Activated effector memory CD4-positive, alpha-beta T cell treated with anti-CD3 and anti-CD28 coated beads, Interleukin-2, amount 50 U/mL, for 16 hours (primary cell): ENCODE measurements around the gene FAM234A.
"Not testable (repeated sequence)": the region's sequence is repeated elsewhere in the genome, so short reads cannot be mapped to it uniquely, and the experiment has no call there.

ENCODE experiments used
- DNase-seq: peaks from one replicate; pipeline ENCODE4 v3.0.0-alpha.2; 2020

The FAM234A gene

GRCh38 chr16:234468-235305 is at the start of gene FAM234A:
TSS of gene FAM234A (plus strand) at chr16:234821. CDS start at chr16:254414, 19,593 bp downstream.
- peak; percentile 98 for DNase-seq

GRCh38 chr16:185213-185612 is 49.4 kb upstream of the FAM234A start:
- DNase-seq = no peak

DNA sequence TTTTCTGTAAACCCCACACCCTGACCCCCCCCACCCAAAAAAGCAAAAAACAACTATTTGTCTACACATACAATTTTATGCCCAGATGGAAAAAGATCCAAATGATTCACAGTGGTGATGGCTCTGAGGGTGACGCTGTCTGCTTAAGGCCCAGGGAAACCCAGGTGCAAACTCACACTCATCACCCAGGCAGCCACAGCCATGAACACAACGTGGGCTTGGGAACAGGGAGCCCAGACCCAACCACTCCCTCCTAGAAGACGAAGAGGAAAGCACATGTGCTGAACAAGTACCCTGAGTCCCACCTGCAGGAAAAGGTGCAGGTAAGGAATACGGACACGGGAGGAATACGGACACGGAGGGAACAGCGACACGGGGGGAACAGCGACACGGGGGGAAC is 48.9 kb upstream of the FAM234A start:
- no peak for DNase-seq

GRCh38 chr16:187330-187729 is 47.3 kb upstream of the FAM234A start:
- DNase-seq = no peak

DNA sequence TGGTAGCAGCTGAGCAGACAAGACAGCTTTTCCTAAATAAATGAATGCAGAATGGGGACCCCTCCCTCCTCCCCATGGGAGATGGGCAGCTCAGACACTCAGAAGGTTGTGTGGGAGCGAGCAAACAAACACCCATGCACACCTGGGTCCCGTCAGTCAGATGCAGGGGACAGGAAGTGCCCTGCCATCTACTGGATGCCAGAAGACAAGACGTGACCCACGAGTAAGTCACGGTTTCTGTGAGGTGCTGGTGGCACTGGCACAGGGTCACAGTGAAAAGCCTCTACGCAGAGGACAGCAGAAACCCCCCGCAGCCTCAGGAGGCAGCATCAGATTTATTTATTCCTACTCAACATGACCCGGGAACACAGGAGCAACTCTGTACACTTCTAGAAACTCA is 45.9 kb upstream of the FAM234A start:
- DNase-seq = peak; percentile 67

DNA sequence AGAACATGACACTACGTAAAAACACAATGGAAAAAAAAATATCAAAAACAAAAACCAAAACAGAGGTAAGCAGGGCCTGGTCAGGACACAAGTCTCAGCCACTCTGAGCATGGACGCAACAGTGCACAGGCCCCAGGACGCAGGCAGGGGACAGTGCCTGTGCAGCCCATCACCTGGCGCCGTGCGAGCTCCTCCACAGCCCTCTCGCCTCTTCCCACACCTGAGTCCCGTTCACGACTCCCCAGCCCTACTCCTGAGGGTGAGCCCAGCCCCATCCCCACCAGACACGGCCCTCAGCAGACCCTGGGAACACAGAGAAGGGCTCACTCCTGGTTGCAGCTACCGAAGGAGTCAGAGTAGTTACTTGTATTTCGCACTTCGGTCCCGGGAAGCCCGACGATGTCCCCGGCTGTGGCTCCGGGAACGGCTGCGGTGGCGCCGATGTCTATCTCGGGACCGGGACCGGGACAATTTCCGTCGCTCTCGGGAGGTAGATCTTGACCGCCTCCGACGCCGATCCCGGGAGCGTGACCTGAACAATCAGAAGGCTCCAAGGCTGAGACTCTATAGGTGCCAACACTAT is 44.9 kb upstream of the FAM234A start:
- DNase-seq = no peak

DNA sequence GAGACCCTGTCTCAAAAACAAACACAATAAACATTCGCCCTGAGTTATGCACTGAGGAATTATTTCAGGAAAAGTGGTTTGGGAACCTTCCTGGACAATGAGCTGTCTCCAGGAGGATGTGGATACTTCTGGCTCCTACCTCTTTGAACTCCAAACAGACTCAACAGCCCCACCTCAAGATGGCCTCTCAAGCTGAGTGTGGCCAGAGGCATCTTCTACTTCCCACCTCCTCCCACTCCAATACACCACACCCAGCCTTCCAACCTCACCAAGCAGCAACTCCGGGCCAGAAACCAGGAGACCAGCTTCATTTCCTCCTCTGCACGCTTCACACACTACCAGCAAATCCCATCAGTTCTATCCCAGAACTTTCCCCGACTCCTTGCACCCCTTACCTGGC is 42.8 kb upstream of the FAM234A start:
- no peak for DNase-seq

DNA sequence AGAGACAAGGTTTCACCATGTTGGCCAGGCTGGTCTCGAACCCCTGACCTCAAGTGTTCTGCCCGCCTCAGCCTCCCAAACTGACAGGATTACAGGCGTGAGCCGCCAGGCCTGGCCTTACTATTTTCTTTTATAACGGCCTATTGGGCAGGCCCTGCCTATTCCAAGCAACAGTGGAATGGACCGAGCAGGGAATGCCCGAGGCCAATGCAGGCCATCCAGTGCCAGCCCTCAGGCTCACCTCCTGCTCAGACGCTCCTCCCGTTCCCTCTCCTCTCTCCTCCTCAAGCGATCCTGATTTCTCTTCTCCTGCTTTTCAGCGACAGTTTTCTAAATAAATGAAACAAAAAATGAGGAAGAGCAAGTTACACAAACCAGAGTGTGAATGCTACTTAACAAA is 41.9 kb upstream of the FAM234A start:
- no peak for DNase-seq

GRCh38 chr16:193441-193840 is 41.2 kb upstream of the FAM234A start:
- no peak for DNase-seq

DNA sequence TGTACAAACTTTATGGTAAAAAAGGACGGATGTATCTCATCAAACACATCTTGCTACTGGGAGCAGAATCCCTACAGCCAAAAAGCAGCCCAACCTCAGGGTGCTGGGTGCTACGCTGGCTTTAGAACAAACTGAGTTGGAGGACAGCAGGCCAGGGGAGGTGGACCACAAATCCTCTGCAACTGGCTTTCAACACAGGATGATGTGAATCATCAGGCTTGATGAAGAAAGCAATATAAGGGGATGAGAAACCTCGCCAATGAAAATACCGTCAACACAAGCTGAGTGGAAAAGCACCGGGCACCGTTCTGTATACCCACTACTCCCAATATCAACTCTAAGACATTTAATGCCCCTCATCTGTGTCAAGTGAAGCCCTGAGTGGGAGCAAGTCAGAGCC is 40.1 kb upstream of the FAM234A start:
- no peak for DNase-seq

GRCh38 chr16:200388-200787 is 34.2 kb upstream of the FAM234A start:
- DNase-seq = no peak

DNA sequence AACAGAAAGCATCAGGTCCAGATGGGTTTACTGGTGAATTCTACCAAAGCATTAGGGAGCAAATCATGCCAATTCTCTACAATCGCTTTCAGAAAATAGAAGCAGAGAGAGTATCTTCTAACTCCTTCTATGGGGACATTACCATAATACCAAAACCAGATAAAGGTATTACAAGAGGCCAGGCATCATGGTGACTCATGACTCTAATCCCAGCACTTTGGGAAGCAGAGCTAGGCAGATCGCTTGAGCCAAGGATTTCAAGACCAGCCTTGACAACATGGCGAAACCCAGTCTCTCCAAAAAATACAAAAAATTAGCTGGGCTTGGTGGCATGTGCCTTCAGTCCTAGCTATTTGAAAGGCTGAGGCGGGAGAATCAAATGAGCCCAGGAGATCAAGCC is 31.4 kb upstream of the FAM234A start:
- no peak for DNase-seq

DNA sequence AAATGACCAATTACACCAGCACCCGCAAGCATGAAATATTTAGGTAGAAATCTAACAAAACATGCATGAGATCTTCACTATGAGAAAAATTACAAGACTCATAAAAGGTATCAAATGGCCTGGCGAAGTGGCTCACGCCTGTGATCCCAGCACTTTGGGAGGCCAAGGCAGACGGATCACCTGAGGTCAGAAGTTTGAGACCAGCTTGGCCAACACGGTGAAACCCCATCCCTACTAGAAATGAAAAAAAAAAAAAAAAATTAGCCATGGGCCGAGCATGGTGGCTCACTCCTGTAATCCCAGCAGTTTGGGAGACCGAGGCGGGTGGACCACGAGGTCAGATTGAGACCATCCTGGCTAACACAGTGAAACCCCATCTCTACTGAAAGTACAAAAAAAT is 30.6 kb upstream of the FAM234A start:
- not testable (repeated sequence) for DNase-seq

GRCh38 chr16:209359-209758 is 25.3 kb upstream of the FAM234A start:
- not testable (repeated sequence) for DNase-seq

- not testable (repeated sequence) for DNase-seq
Measured at GRCh38 chr16:211631-212180, 22.9 kb upstream of the FAM234A start.

- DNase-seq = no peak
Measured at GRCh38 chr16:212999-213398, 21.6 kb upstream of the FAM234A start.

GRCh38 chr16:220021-220420 is 14.6 kb upstream of the FAM234A start:
- no peak for DNase-seq

DNA sequence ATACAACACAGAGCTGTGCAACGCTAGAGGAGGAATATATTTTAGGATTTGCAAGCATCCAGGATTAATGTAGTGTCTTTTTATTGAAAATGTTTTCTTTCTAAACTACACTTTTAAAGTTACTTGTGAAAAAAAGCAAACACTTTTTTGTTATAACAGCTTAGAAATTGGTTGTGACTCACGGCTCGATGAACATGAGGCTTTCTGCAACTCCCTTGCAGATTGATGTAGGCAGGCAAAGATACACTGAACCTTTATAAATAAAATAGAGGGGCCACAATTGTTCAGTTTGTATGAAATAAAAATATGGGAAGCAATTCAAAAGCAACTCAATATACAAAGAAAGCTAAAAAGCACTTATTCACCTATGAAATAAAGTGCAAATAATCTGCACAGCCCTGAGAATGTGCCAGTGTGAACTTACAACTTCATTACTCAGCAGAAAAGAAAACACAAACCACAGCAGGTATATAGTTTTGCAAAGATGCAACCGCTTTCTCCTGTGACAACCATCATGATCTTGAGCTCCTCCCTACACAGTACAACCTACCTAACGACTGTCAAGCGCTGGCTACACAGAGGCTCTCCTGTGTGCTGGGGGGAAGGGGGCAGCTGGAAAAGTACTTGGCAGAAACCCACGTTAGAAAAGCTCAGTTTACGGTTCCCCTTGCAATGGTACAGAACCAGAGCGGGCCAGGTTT is 6.3 kb upstream of the FAM234A start:
- no peak for DNase-seq

DNA sequence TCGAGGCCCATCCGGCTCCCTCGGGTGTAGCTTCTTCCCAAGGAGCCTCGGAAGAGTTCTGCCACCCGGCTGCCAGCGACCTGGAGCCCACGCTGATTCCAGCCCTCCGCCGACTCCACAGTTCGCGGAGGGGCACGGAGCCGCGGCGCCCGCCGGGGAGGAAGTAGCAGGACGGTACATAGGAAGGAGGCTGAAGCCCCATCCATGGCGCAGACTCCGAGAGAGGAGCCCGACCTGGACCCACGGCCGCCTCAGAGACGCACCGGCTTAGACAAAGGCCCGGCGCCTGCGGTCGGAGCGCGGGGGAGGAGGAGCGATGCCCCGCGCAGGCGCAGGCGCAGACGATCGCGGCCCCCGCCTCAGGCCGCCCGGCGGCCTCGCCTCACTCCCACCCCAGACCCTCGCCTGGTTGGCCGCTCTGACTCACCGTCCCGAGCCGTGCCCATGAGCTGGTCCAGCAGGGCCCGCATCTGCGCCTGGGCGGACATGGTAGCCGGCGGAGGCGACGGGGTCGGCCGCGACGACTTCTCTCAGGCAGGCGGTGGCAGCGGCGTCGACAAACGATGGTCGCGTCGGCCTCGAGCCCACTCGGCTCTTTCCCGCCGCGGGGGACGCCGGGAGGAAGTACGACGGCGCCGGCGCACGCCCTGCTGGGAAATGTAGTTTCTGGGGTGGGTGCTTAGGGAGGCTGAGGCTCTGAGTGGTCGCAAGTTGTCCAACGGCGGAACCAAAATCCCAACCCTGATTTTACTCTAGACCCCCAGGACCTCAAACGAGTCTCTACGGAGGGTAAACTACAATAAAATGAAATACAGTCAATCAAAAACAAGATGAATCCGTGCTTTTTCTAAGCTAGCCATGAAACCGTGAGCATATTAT is 5.5 kb upstream of the FAM234A start, which contains the start of gene LUC7L:
Gene LUC7L, minus strand, starts transcription at position 598 of the 879 bp plus-strand sequence. Its CDS starts 110 bp downstream, at position 488.
- peak; percentile 95 for DNase-seq

GRCh38 chr16:229731-230281 is 4.8 kb upstream of the FAM234A start:
- DNase-seq = no peak

DNA sequence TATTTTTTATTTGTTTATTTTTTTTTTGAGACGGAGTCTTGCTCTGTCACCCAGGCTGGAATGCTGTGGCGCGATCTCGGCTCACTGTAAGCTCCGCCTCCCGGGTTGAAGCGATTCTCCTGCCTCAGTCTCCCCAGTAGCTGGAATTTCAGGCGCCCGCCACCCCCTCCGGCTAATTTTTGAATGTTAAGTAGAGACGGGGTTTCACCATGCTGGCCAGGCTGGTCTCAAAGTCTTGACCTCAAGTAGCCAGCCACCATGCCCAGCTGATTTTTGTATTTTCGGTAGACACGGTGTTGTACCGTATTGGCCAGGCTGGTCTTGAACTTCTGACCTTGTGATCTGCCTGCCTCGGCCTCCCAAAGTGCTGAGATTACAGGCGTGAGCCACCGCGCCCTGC is 4.3 kb upstream of the FAM234A start:
- DNase-seq = not testable (repeated sequence)

GRCh38 chr16:230949-231348 is 3.7 kb upstream of the FAM234A start:
- no peak for DNase-seq
